Stimulated activated CD4-positive, alpha-beta T cell treated with anti-CD3 and anti-CD28 coated beads, Interleukin-12 subunit alpha, Interleukin-12 subunit beta, amount 100 ng/mL, for 48 hours (primary cell): ENCODE data around the gene LDLRAP1.

Experiments
- DNase-seq, 3 donors: peaks; one replicate each; pipeline ENCODE4 v3.0.0-alpha.2; 2020; ENCODE audit warnings: low read depth in 2 of 3, low spot score in 1 of 3

Gene LDLRAP1

GRCh38 chr1:25560788-25561187 lies 17.4 kb downstream of the LDLRAP1 start:
- no peak for DNase-seq

GRCh38 chr1:25561421-25562100 lies 18.2 kb downstream of the LDLRAP1 start:
- DNase-seq, result no peak

DNA sequence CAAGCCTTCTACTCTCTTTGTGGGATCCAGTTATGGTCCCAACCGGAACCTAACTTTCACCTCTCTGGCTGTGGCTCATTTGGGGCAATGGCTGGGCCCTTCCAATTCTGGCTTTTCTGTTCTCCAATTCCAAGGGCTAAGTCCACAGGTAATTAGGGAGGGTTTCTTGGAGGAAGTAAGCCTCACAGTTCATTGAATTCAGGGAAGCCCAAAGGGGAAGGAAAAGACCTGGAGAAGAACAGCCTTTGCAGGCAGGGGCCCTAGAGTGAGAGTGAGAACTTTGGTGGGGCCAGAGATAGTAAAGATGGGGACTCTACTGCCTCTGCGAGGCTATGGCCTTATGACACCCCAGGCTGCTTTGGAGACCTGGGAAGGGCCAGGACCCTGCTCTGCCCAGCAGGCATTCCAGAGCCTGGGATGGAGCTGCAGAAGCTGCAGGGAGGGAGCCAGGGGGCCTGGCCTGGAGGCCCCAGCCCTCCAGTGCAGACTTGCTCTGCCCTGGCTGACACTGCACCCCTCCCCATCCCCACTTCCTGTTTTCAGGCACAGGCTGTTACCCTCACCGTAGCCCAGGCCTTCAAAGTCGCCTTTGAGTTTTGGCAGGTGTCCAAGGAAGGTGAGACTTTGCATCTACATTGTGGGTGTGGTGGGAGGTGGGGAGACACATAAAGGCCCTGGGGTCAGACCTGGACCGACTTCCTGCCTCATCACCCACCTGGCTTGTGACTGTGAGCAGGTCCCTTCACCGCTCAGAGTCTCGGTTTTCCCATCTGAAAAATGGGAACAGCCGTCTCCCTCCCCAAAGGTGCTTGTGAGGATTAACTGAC lies 18.9 kb downstream of the LDLRAP1 start:
- DNase-seq, result peak in 2 of 3 donors; percentile 45 to 56

- DNase-seq, result no peak
Observed at GRCh38 chr1:25562928-25563283, 19.5 kb downstream of the LDLRAP1 start.

GRCh38 chr1:25563330-25564215 lies 20.2 kb downstream of the LDLRAP1 start:
- DNase-seq, result no peak

- DNase-seq, result no peak
Observed at GRCh38 chr1:25564777-25565574, 21.6 kb downstream of the LDLRAP1 start.

DNA sequence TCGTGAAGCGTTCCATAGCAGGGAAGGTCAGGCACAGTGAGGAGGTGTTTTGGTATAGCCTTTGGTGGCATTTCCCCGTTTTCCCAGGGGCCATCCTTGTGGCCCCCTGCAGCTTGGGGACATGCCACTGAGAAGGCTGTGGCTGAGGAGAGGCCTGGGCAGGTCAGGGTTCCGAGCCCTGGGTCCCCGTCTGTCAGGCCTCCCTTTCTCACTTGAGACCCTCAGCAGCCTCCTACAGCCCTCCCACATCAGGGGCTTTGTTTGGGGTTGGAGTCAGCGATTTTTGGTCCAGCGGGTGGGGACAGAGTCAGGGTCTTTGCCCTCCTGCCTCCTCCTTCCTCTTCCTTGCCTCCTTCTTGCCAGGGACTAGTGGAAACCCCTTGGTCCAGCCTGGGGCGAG lies 22.2 kb downstream of the LDLRAP1 start:
- no peak for DNase-seq

DNA sequence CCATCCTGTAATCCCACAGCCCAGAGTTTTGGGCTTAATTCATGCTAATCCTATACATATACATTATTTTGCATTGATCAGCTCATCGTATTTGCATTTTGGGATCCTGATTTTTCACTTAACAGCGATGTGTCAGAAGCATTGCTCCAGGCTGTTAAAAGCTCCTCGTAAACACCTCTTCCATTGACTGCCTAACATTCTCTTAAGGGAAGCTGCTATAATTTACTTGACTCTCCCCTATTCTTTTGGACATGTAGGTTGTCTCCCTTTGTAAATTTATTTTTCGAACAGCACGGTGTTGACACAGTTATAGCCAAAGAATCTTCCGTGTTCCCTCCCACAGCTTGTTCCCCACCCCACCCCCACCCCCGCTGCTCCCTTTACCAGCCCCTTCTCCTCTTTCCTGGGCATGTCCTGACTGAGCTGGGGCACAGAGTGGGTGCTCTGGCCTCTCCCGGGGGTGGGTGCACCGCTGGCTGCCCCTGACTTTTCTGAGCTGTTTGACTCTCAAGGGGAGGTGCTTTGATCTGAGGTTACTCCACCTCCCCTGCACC lies 22.8 kb downstream of the LDLRAP1 start:
- DNase-seq, result no peak

DNA sequence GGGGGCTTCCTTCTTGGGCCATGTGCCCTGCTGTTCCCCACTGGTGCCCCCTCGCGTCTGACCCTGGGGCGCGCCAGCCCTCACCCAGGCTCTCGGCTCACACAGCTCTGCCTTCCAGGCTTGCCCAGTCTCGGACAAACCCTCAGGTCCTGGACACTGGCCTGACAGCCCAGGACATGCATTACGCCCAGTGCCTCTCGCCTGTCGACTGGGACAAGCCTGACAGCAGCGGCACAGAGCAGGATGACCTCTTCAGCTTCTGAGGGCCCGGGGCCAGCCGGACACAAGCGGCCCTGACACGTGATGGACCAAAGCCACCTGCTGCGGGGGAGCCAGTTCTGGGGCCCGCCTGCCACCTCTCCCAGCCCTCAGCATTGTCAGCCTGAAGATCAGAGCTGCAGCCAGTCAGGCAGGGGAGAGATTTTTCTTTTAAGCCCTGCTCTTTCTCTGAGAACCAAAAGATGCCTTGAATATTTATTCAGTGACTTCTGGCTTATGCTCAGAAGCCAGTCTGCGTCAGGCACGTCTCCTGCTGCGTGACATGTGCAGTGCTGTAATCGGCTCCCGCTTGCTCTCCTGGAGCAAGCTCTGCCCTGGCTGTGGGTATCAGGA lies 23.4 kb downstream of the LDLRAP1 start:
- no peak for DNase-seq

DNA sequence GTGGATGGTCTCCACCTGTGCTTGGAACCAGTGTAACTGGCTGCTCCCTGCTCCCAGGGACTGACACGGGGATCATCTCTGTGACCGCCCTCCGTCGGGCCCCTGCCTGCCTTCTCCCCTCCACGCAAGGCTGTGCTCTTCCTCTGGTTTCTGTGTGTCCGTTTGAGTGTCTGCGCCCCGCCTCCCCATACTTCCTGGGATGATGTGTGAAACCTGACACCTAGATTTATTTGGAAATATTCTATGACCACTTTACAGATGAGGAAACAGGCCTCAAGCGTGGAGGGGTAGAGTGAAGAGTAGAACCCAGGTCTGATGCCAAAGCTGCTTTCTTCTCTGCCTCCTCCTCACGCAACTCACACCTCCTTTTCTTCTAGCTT lies 24.3 kb downstream of the LDLRAP1 start:
- no peak for DNase-seq

DNA sequence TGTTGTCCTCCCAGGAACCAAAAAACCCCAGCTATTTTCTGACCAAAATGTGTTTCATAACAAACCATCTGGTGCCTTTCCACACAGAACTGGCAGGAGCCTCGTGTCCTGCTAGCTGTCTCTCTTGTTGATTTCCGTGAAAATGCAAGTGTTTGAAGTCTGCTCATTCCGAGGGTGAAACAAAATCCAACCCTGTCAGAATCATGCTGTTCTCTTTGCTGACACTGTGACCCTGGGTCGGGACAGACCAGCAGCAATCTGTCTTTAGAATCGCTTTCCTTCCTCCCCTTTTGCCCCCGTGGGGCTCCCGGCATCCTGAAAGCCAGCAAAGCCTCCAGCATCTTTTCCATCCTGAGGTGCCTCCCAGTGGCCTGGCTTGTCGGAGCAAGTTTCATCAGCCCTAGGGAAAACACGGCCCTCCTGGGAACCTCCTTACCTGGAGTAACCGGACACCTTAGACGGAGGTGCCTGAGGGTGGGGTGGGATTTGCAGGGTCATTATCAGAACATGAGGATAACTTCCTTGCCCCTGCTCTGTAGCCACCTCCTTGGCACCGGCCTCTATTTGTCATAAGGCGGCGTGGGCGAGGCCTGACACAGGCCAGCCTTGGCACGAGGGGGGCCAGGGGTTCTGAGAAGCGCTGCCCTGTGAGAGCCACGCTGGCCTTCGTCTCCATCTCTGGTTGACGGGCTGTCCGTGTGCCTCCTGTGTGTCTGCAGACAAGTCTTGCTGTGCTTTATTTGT lies 24.9 kb downstream of the LDLRAP1 start:
- no peak for DNase-seq

- DNase-seq, result no peak
Observed at GRCh38 chr1:25568834-25569596, 25.6 kb downstream of the LDLRAP1 start.

- no peak for DNase-seq
Observed at GRCh38 chr1:25569597-25570396, 26.4 kb downstream of the LDLRAP1 start.

DNA sequence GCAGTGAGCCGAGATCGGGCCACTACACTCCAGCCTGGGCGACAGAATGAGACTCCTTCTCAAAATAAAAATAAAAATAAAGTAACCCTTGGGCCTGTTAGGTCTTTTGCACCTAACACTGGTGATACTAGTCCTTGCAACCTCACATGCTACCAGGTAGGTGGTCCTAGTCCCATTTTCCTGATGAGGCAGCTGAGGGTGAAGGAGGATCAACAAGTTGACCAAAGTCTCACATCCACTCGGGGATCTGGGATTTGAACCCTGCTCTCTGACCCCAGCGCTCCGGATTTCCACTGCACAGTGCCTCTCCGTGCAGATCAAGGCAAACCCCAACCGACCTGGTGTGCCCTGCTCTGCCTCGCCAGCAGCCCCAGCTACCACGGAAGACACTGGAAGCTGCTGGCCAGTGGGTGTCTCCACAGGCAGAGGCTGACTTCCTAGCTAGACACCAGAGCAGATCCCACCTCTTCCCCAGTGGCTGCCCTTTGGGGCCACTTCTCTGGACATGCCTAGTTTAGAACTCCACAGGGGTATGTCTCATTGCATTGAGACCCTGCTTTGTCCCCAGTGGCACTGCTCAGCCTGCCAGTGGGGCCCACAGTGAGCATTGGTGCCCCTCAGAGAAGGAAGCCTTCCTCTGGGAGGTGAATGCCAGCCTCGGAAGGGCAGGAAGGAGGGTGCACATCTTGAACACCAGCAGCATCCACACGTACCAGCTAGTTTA lies 27.6 kb downstream of the LDLRAP1 start:
- no peak for DNase-seq

GRCh38 chr1:25571522-25571970 lies 28.1 kb downstream of the LDLRAP1 start:
- no peak for DNase-seq

DNA sequence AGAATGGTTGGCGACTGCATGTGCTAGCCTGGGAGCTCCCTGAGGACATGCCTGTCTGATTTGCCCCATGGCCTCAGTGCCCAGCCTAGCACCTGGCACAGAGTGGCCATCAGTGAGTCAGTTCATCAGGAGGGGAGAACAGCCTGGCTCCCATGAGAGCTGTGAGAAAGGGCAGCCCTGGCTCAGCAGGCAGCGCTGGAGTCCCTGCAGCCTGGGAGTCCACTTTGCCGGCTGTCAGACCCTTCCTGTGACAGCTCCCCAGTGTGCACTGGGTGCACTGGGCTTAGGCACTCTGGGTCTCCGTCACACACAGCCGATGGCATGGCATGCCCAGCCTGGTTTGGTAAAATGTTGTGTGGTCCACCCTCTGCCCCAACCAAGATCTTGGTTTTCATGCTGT lies 28.7 kb downstream of the LDLRAP1 start:
- DNase-seq, result no peak
